Ascending aorta (tissue), 2 donors: ENCODE results near the gene SLC13A2. TPM values are rescaled to one million over a fixed set of nuclear protein-coding genes. Genes with fewer than 3 reads are reported as not detected.

Experiments used
- DNase-seq, 2 donors: peaks; one replicate each; pipeline ENCODE4 v3.0.0-alpha.2; 2019; ENCODE audit warnings: low spot score in 2 of 2
- H3K27ac ChIP-seq, 2 donors: fragments of 200-600 bp; sonication (generic); one replicate each; pipeline ENCODE4 v1.5.1; 2016 to 2017; ENCODE audit warnings: mild to moderate bottlenecking in 1 of 2
- H3K27me3 ChIP-seq: fragments of 200-600 bp; sonication (generic); one replicate; pipeline ENCODE4 v1.5.1; 2017
- H3K36me3 ChIP-seq, 2 donors: fragments of 200-600 bp; sonication (generic); one replicate each; pipeline ENCODE4 v1.5.1; 2016
- H3K4me1 ChIP-seq, 2 donors: fragments of 200-600 bp; sonication (generic); one replicate each; pipeline ENCODE4 v1.5.1; 2016 to 2017; ENCODE audit warnings: mild to moderate bottlenecking in 1 of 2
- H3K4me3 ChIP-seq, 2 donors: fragments of 200-600 bp; sonication (generic); one replicate each; pipeline ENCODE4 v1.5.1; 2016 to 2017; ENCODE audit warnings: mild to moderate bottlenecking in 1 of 2
- H3K9me3 ChIP-seq, 2 donors: fragments of 200-600 bp; sonication (generic); one replicate each; pipeline ENCODE4 v1.5.1; 2016
- CTCF ChIP-seq, 3 experiments: fragments of 200-600 bp in 2 of 3; fragments of 450-650 bp in 1 of 3; sonication (generic) in 2 of 3; IDR thresholded peaks; one replicate each; pipeline ENCODE4 v1.5.1; 2016 to 2019; ENCODE audit warnings: antibody characterized with exemption in 3 of 3, mild to moderate bottlenecking in 1 of 3, moderate library complexity in 1 of 3
- intact Hi-C: fragments of 100-400 bp; cut with DNase I; formaldehyde crosslinking; loops from one replicate; pipeline ENCODE4 v1.15.1; 2023
- total RNA-seq: library from RNA; depleted of rRNA; stranded (reverse); fragments of >200 nt; gene quantifications from one replicate; pipeline ENCODE4 v1.1.0, GENCODE V29; 2016

SLC13A2 gene
- total RNA-seq, 1 donor from 2014 or later: not detected

GRCh38 chr17:28524476-28525424, 51.3 kb downstream of the SLC13A2 start:
- Histone ChIP-seq H3K4me3 (no peak overlapping the region), H3K4me1 (peaks cover 0 to 10% of the 10 kb centered on the region in 2 donors), H3K36me3 (no peaks in the 10 kb centered on the region), H3K9me3 (no peaks in the 10 kb centered on the region), H3K27me3 (no peaks in the 10 kb centered on the region), H3K27ac (peak overlapping the region in 1 of 2 donors; percentile 17)
- intact Hi-C loops: no loop called here
- DNase-seq: no peak
- TF ChIP-seq CTCF (IDR thresholded peaks at IDR 0.05): no peak

DNA sequence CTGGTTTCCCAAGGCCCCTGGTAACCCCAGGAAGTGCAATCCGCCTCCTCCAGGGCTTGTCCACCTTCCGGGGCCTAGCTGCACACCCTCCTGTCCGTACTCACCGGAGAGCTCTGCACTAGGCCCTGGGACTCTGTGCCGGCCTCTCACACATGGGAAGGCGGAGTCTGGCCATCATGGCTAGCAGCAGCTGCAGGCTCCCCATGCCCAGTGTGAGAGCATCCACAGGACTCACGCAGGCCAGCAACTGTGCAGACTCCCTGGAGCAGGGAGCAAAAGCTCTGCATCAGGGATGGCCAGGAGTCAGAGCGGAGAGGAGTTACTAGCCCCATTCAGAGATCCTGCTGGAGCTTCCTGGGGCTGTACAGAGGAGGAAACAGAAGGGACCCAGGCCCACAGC, 52.9 kb downstream of the SLC13A2 start:
- intact Hi-C loops: no loop called here
- no peak for TF ChIP-seq CTCF (IDR thresholded peaks at IDR 0.05)

GRCh38 chr17:28527181-28527681, 53.8 kb downstream of the SLC13A2 start:
- intact Hi-C loops: no loop called here
- DNase-seq: no peak
- no peaks in the 10 kb centered on the region for H3K36me3 ChIP-seq
- TF ChIP-seq CTCF (IDR thresholded peaks at IDR 0.05): no peak
- no peaks in the 10 kb centered on the region for H3K9me3 ChIP-seq
- H3K27ac ChIP-seq: no peak overlapping the region
- H3K4me3 ChIP-seq: no peak overlapping the region
- peaks cover 0 to 10% of the 10 kb centered on the region in 2 donors for H3K4me1 ChIP-seq
- no peaks in the 10 kb centered on the region for H3K27me3 ChIP-seq

More for the DNA sequence above, 52.9 kb downstream of the SLC13A2 start:
- H3K9me3 ChIP-seq: no peaks in the 10 kb centered on the region
- no peak overlapping the region for H3K4me3 ChIP-seq
- H3K36me3 ChIP-seq: no peaks in the 10 kb centered on the region
- no peak for DNase-seq
- no peaks in the 10 kb centered on the region for H3K27me3 ChIP-seq
- H3K27ac ChIP-seq: no peak overlapping the region
- peaks cover 0 to 10% of the 10 kb centered on the region in 2 donors for H3K4me1 ChIP-seq

GRCh38 chr17:28527859-28528258, 54.4 kb downstream of the SLC13A2 start:
- H3K4me1 ChIP-seq: peaks cover 0 to 10% of the 10 kb centered on the region in 2 donors
- TF ChIP-seq CTCF (IDR thresholded peaks at IDR 0.05): no peak
- H3K27ac ChIP-seq: no peak overlapping the region
- intact Hi-C loops: no loop called here
- no peak for DNase-seq
- H3K36me3 ChIP-seq: no peaks in the 10 kb centered on the region
- no peak overlapping the region for H3K4me3 ChIP-seq
- H3K9me3 ChIP-seq: no peaks in the 10 kb centered on the region
- no peaks in the 10 kb centered on the region for H3K27me3 ChIP-seq

- Histone ChIP-seq H3K36me3 (no peaks in the 10 kb centered on the region), H3K4me1 (peaks cover 0 to 10% of the 10 kb centered on the region in 2 donors), H3K9me3 (no peaks in the 10 kb centered on the region), H3K27me3 (no peaks in the 10 kb centered on the region), H3K27ac (no peak overlapping the region), H3K4me3 (no peak overlapping the region)
- intact Hi-C loops: no loop called here
- no peak for TF ChIP-seq CTCF (IDR thresholded peaks at IDR 0.05)
- no peak for DNase-seq
These were observed 55.0 kb downstream of the SLC13A2 start for GRCh38 chr17:28528327-28529012.
